K562 (cell line): ENCODE data around the gene BIRC6. TPM values are rescaled to one million over a fixed set of nuclear protein-coding genes. Genes with fewer than 3 reads are reported as not detected.

Experiments used
- ARID3B ChIP-seq: fragments of 250-450 bp; sonication (Bioruptor Pico); IDR thresholded peaks from 2 replicates; pipeline ENCODE4 v1.4.0; 2020; ENCODE audit warnings: borderline replicate concordance
- CBFA2T2 ChIP-seq: fragments of 450-650 bp; conservative IDR thresholded peaks from 2 replicates; pipeline ENCODE4 v1.6.1; 2017; ENCODE audit warnings: mild to moderate bottlenecking
- CSDE1 ChIP-seq, 2 experiments: fragments of 450-650 bp; IDR thresholded peaks; 2 replicates each; pipeline ENCODE4 v1.6.1; 2016; ENCODE audit warnings: mild to moderate bottlenecking in 1 of 2
- FOXJ3 ChIP-seq: sonication (generic); formaldehyde crosslinking; IDR thresholded peaks from 2 replicates; pipeline ENCODE4 v1.4.0; 2020; ENCODE audit warnings: mild to moderate bottlenecking, missing genetic modification reagents
- IRF9 ChIP-seq: fragments of 450-650 bp; IDR thresholded peaks from 2 replicates; pipeline ENCODE4 v1.6.1; 2016; ENCODE audit warnings: missing biosample characterization, missing genetic modification characterization
- JUN ChIP-seq, 2 experiments: sonication (generic) in 1 of 2; formaldehyde crosslinking in 1 of 2; IDR thresholded peaks; 2 replicates each; pipeline versions ENCODE4 v1.6.1 to v1.8.0; 2012 to 2022; ENCODE audit warnings: borderline replicate concordance in 2 of 2, mild to moderate bottlenecking in 2 of 2, improper control_type of control experiment in 1 of 2, low read depth in 1 of 2, low read length in 1 of 2, missing genetic modification reagents in 1 of 2
- MEIS2 ChIP-seq: fragments of 450-650 bp; IDR thresholded peaks from 2 replicates; pipeline ENCODE4 v1.6.1; 2014; ENCODE audit warnings: mild to moderate bottlenecking; ENCODE audit not compliant: partially characterized antibody
- MITF ChIP-seq: IDR thresholded peaks from 2 replicates; pipeline ENCODE4 v1.6.1; 2014; ENCODE audit warnings: antibody characterized with exemption
- MXI1 ChIP-seq: IDR thresholded peaks from 2 replicates; pipeline ENCODE4 v1.6.1; 2011; ENCODE audit warnings: low read depth, mild to moderate bottlenecking, improper control_type of control experiment, low read length
- NR2C1 ChIP-seq, 2 experiments: fragments of 450-650 bp; IDR thresholded peaks; 2 replicates each; pipeline ENCODE4 v1.6.1; 2017; ENCODE audit warnings: mild to moderate bottlenecking in 2 of 2, antibody characterized with exemption in 1 of 2, inconsistent platforms in 1 of 2, missing compliant biosample characterization in 1 of 2, missing genetic modification characterization in 1 of 2
- POLR2H ChIP-seq: IDR thresholded peaks from 2 replicates; pipeline ENCODE4 v1.6.1; 2016; ENCODE audit warnings: missing genetic modification characterization, low read depth, mild to moderate bottlenecking, control low read depth, missing compliant biosample characterization, moderate library complexity
- RBM34 ChIP-seq: fragments of 200-400 bp; formaldehyde crosslinking; IDR thresholded peaks from 2 replicates; pipeline ENCODE4 v1.6.1; 2018; ENCODE audit warnings: low read length, borderline replicate concordance; ENCODE audit not compliant: insufficient read depth
- RHOXF2B ChIP-seq: fragments of 250-450 bp; sonication (Bioruptor Pico); conservative IDR thresholded peaks from 2 replicates; pipeline ENCODE4 v1.5.1; 2021
- SMARCA5 ChIP-seq: fragments of 450-650 bp; IDR thresholded peaks from 2 replicates; pipeline ENCODE4 v1.6.1; 2016
- SMARCB1 ChIP-seq: IDR thresholded peaks from 2 replicates; pipeline ENCODE4 v1.6.1; 2011; ENCODE audit warnings: improper control_type of control experiment, low read depth; ENCODE audit not compliant: insufficient read length
- TCF7 ChIP-seq: sonication (generic); IDR thresholded peaks from 2 replicates; pipeline ENCODE4 v1.6.1; 2016; ENCODE audit warnings: antibody characterized with exemption, borderline replicate concordance
- ZBTB1 ChIP-seq: sonication (generic); formaldehyde crosslinking; IDR thresholded peaks from 2 replicates; pipeline ENCODE4 v1.8.1; 2023; ENCODE audit warnings: missing genetic modification reagents, low read depth, mild to moderate bottlenecking, borderline replicate concordance
- ZMIZ1 ChIP-seq, 2 experiments: fragments of 150-350 bp in 1 of 2; IDR thresholded peaks; 2 replicates each; pipeline ENCODE4 v1.6.1; 2012 to 2016; ENCODE audit warnings: low read depth in 2 of 2, low read length in 2 of 2, mild to moderate bottlenecking in 1 of 2, moderate library complexity in 1 of 2
- ZNF174 ChIP-seq: fragments of 250-450 bp; sonication (Bioruptor Pico); IDR thresholded peaks from 2 replicates; pipeline ENCODE4 v1.4.0; 2020; ENCODE audit warnings: mild to moderate bottlenecking
- ZNF263 ChIP-seq: sonication (generic); formaldehyde crosslinking; IDR thresholded peaks from 2 replicates; pipeline ENCODE4 v1.8.0; 2022; ENCODE audit warnings: mild to moderate bottlenecking, missing genetic modification reagents, borderline replicate concordance
- polyA plus RNA-seq, 8 experiments: library from polyadenylated mRNA; depleted of rRNA in 4 of 8; stranded (reverse) in 5 of 8; unstranded in 3 of 8; fragments of >200 nt; fragmentation: Nextera tagmentation in 2 of 8; fragmentation: Illumina TruSeq in 1 of 8; extraction: Ambion mirVana in 2 of 8; extraction: Trizol in 1 of 8; gene quantifications; 2 replicates each; pipeline versions ENCODE4 v1.2.1 to v1.2.3, GENCODE V29; 2011 to 2014; ENCODE audit warnings: inconsistent platforms in 1 of 8, missing spikeins in 1 of 8
- total RNA-seq, 7 experiments: library from RNA; depleted of rRNA in 6 of 7; stranded (reverse); fragments of >200 nt in 6 of 7; fragmentation: Illumina TruSeq in 2 of 7; extraction: Trizol in 2 of 7; gene quantifications; 2 replicates each; pipeline versions ENCODE4 v1.2.1 to v1.2.3, GENCODE V29; 2011 to 2021; ENCODE audit warnings: low replicate concordance in 1 of 7

The BIRC6 gene
- total and polyA plus RNA-seq, 9 of the 15 experiments (the other 6 are each of a cell fraction or from before 2014, with no cell fraction given), result 18.8 to 110 (median 49.8) TPM

GRCh38 chr2:32356681-32357317, at the start of gene BIRC6 (continued):
- TF ChIP-seq CSDE1 (IDR thresholded peaks at IDR 0.05) (no peak), MXI1 (peak; percentile 63; the same call in 1 of the 2 replicates), SMARCA5 (no peak), NR2C1 (IDR thresholded peaks at IDR 0.05) (peak; percentile 95), NR2C1 (tag; IDR thresholded peaks at IDR 0.05) (peak; percentile 97), POLR2H (tag) (peak; percentile 86), MEIS2 (peak; percentile 77), RBM34 (no peak), ZNF174 (no peak), ZMIZ1 (IDR thresholded peaks at IDR 0.05; ENCODE audit: low read depth in 2 of 2, low read length in 2 of 2) (no peak), SMARCB1 (no peak), JUN (IDR thresholded peaks at IDR 0.05; ENCODE audit: borderline replicate concordance, low read depth, low read length) (peak; percentile 59; the same call in 1 of the 2 replicates), JUN (CRISPR knock-in tag; IDR thresholded peaks at IDR 0.05; ENCODE audit: borderline replicate concordance) (no peak), ZBTB1 (CRISPR knock-in tag) (no peak), ZNF263 (CRISPR knock-in tag) (no peak; the same call in 1 of the 2 replicates), TCF7 (no peak), ARID3B (CRISPR knock-in tag) (no peak), MITF (0 out of 2 replicates have a peak, but pooled peaks have one; percentile 8), IRF9 (tag) (no peak), FOXJ3 (CRISPR knock-in tag) (no peak), CBFA2T2 (0 out of 2 replicates have a peak, but pooled peaks have one; percentile 6), RHOXF2B (CRISPR knock-in tag) (no peak)
